H9 (cell line): ENCODE results near the gene RPL15. TPM values are rescaled to one million over a fixed set of nuclear protein-coding genes. Genes with fewer than 3 reads are reported as not detected.

Experiments
- DNase-seq: peaks from one replicate; pipeline ENCODE4 v3.0.0-alpha.2; 2017
- H2AFZ ChIP-seq: one replicate; pipeline ENCODE4 v1.6.1; 2013; ENCODE audit warnings: mild to moderate bottlenecking, low read length, control low read depth, moderate library complexity
- H2AK5ac ChIP-seq: 2 replicates; pipeline ENCODE4 v1.6.1; 2013; ENCODE audit warnings: low read length, control low read depth, mixed read lengths; ENCODE audit not compliant: insufficient read length
- H2BK120ac ChIP-seq: one replicate; pipeline ENCODE4 v1.6.1; 2013; ENCODE audit warnings: low read depth, mild to moderate bottlenecking, low read length, control low read depth, inconsistent platforms; ENCODE audit not compliant: poor library complexity, severe bottlenecking
- H2BK12ac ChIP-seq: 2 replicates; pipeline ENCODE4 v1.6.1; 2013; ENCODE audit warnings: low read length, control low read depth, mixed read lengths, low read depth; ENCODE audit not compliant: insufficient read length
- H2BK15ac ChIP-seq: 2 replicates; pipeline ENCODE4 v1.6.1; 2013; ENCODE audit warnings: low read depth, low read length, control low read depth
- H2BK20ac ChIP-seq: one replicate; pipeline ENCODE4 v1.6.1; 2013; ENCODE audit warnings: low read depth, mild to moderate bottlenecking, low read length, control low read depth, inconsistent platforms; ENCODE audit not compliant: poor library complexity, severe bottlenecking
- H2BK5ac ChIP-seq: 2 replicates; pipeline ENCODE4 v1.6.1; 2013; ENCODE audit warnings: low read length, control low read depth, mixed read lengths; ENCODE audit not compliant: insufficient read length
- H3K14ac ChIP-seq: 2 replicates; pipeline ENCODE4 v1.6.1; 2013; ENCODE audit warnings: low read length, control low read depth; ENCODE audit not compliant: insufficient read depth
- H3K18ac ChIP-seq: 2 replicates; pipeline ENCODE4 v1.6.1; 2013; ENCODE audit warnings: low read depth, mild to moderate bottlenecking, mixed read lengths, low read length, control low read depth; ENCODE audit not compliant: insufficient read length
- H3K23ac ChIP-seq: 2 replicates; pipeline ENCODE4 v1.6.1; 2013; ENCODE audit warnings: low read length, control low read depth, mixed read lengths, low read depth; ENCODE audit not compliant: insufficient read length
- H3K23me2 ChIP-seq: 2 replicates; pipeline ENCODE4 v1.6.1; 2013; ENCODE audit warnings: low read depth, mild to moderate bottlenecking, mixed read lengths, low read length, control low read depth; ENCODE audit not compliant: insufficient read length, poor library complexity, severe bottlenecking
- H3K27ac ChIP-seq: 2 replicates; pipeline ENCODE4 v1.5.1; 2013; ENCODE audit warnings: low read length, control low read depth, mixed read lengths, low read depth; ENCODE audit not compliant: insufficient read length
- H3K27me3 ChIP-seq: 2 replicates; pipeline ENCODE4 v1.6.1; 2013; ENCODE audit warnings: low read length, control low read depth, inconsistent platforms; ENCODE audit not compliant: insufficient read depth
- H3K4ac ChIP-seq: 2 replicates; pipeline ENCODE4 v1.6.1; 2013; ENCODE audit warnings: low read depth, mild to moderate bottlenecking, control low read depth, inconsistent platforms, low read length, moderate library complexity
- H3K4me1 ChIP-seq: 2 replicates; pipeline ENCODE4 v1.6.1; 2013; ENCODE audit warnings: low read length, control low read depth, inconsistent platforms; ENCODE audit not compliant: insufficient read depth
- H3K4me2 ChIP-seq: 2 replicates; pipeline ENCODE4 v1.6.1; 2013; ENCODE audit warnings: low read length, control low read depth, mixed read lengths; ENCODE audit not compliant: insufficient read length, insufficient read depth
- H3K56ac ChIP-seq: 2 replicates; pipeline ENCODE4 v1.6.1; 2013; ENCODE audit warnings: low read depth, mild to moderate bottlenecking, mixed read lengths, low read length, control low read depth; ENCODE audit not compliant: insufficient read length
- H3K79me1 ChIP-seq: 2 replicates; pipeline ENCODE4 v1.6.1; 2013; ENCODE audit warnings: low read depth, mild to moderate bottlenecking, moderate library complexity, low read length, control low read depth, inconsistent platforms; ENCODE audit not compliant: insufficient read depth, poor library complexity, severe bottlenecking
- H3K79me2 ChIP-seq: 2 replicates; pipeline ENCODE4 v1.6.1; 2013; ENCODE audit warnings: low read length, control low read depth, inconsistent platforms; ENCODE audit not compliant: insufficient read depth
- H3K9ac ChIP-seq: 2 replicates; pipeline ENCODE4 v1.6.1; 2013; ENCODE audit warnings: low read length, control low read depth, mixed read lengths; ENCODE audit not compliant: insufficient read length; ENCODE audit errors: extremely low read depth
- H3K9me3 ChIP-seq: one replicate; pipeline ENCODE4 v1.6.1; 2013; ENCODE audit warnings: low read depth, low read length, inconsistent platforms; ENCODE audit not compliant: control insufficient read depth
- H3T11ph ChIP-seq: one replicate; pipeline ENCODE4 v1.6.1; 2013; ENCODE audit warnings: mild to moderate bottlenecking, low read length, control low read depth, inconsistent platforms
- H4K20me1 ChIP-seq: one replicate; pipeline ENCODE4 v1.6.1; 2013; ENCODE audit not compliant: control insufficient read depth, insufficient read length, insufficient read depth
- H4K5ac ChIP-seq: 2 replicates; pipeline ENCODE4 v1.6.1; 2013; ENCODE audit warnings: low read depth, mild to moderate bottlenecking, mixed read lengths, low read length, control low read depth; ENCODE audit not compliant: insufficient read length
- H4K8ac ChIP-seq: replicated peaks from 2 replicates; pipeline ENCODE4 v1.6.1; 2013; ENCODE audit warnings: low read length, control low read depth, mixed read lengths, low read depth; ENCODE audit not compliant: insufficient read length
- H4K91ac ChIP-seq: 2 replicates; pipeline ENCODE4 v1.6.1; 2013; ENCODE audit warnings: low read depth, mild to moderate bottlenecking, moderate library complexity, mixed read lengths, low read length, control low read depth; ENCODE audit not compliant: insufficient read length
- H3K27ac Mint-ChIP-seq, 3 experiments: 2 replicates in 2 of 3; 3 replicates in 1 of 3; pipeline ENCODE4 v1.8.0; 2020 to 2021; ENCODE audit warnings: mixed read lengths in 3 of 3, mild to moderate bottlenecking in 1 of 3, moderate library complexity in 1 of 3
- H3K27me3 Mint-ChIP-seq: 2 replicates; pipeline ENCODE4 v1.8.0; 2021; ENCODE audit warnings: low read depth, mild to moderate bottlenecking, moderate library complexity, mixed read lengths
- H3K36me3 Mint-ChIP-seq, 3 experiments: 2 replicates in 2 of 3; 3 replicates in 1 of 3; pipeline ENCODE4 v1.8.0; 2020 to 2021; ENCODE audit warnings: low read depth in 3 of 3, mixed read lengths in 3 of 3; ENCODE audit not compliant: insufficient read depth in 1 of 3
- H3K4me1 Mint-ChIP-seq, 2 experiments: 2 replicates each; pipeline ENCODE4 v1.8.0; 2020; ENCODE audit warnings: mixed read lengths in 2 of 2
- H3K4me3 Mint-ChIP-seq, 2 experiments: 2 replicates in 1 of 2; 3 replicates in 1 of 2; pipeline ENCODE4 v1.8.0; 2020 to 2021; ENCODE audit warnings: mild to moderate bottlenecking in 2 of 2, mixed read lengths in 2 of 2, moderate library complexity in 1 of 2
- H3K9me3 Mint-ChIP-seq, 2 experiments: 2 replicates in 1 of 2; 3 replicates in 1 of 2; pipeline ENCODE4 v1.8.0; 2020; ENCODE audit warnings: mild to moderate bottlenecking in 2 of 2, mixed read lengths in 2 of 2, moderate library complexity in 1 of 2
- CTCF ChIP-seq: fragments of 200-600 bp; sonication (generic); conservative IDR thresholded peaks from 3 replicates; pipeline ENCODE4 v1.8.0; 2021; ENCODE audit warnings: antibody characterized with exemption, mild to moderate bottlenecking
- total RNA-seq: library from RNA; stranded (reverse); gene quantifications from 2 replicates; pipeline ENCODE4 v1.2.1, GENCODE V29; 2021

RPL15 gene
- total RNA-seq, 1 experiment from 2014 or later = 2,794 TPM

DNA sequence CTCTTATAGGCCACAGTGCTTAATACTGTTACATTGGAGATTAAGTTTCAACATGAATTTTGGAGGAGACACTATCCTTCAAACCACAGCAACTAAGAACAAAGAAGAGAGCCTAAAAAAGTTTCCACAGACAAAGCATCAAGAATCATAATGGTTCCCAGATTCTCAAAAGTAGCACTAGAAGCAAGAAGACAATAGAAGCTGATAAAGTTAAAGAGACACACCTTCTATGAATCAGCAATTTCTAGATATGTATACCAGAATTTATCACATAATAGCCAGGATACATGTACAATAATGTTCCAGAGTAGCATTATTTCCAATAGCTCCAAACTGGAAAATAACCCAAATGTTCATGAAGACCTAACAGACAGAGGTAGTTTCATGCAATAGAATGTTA is 12.4 kb upstream of the RPL15 start:
- no peak overlapping the region for H3K27ac ChIP-seq
- no peak overlapping the region for H2BK5ac ChIP-seq
- H3K27me3 ChIP-seq = no peaks in the 10 kb centered on the region
- H3K4ac ChIP-seq = no peak overlapping the region
- no peak overlapping the region for H2BK20ac ChIP-seq
- no peak overlapping the region for H2BK12ac ChIP-seq
- no peak overlapping the region for H3K56ac ChIP-seq
- H3K23ac ChIP-seq = no peak overlapping the region
- H3K14ac ChIP-seq = no peak overlapping the region
- H3T11ph ChIP-seq = no peak overlapping the region
- H3K9me3 Mint-ChIP-seq = peaks cover under 1 to 4% of the 10 kb centered on the region in 2 experiments; a peak in 1 of 5 replicates
- H3K27ac Mint-ChIP-seq = no peak overlapping the region
- no peak overlapping the region for H4K5ac ChIP-seq
- H3K9me3 ChIP-seq = no peaks in the 10 kb centered on the region
- no peak overlapping the region for H2BK120ac ChIP-seq
- no peaks in the 10 kb centered on the region for H3K27me3 Mint-ChIP-seq
- H2AFZ ChIP-seq = no peak overlapping the region
- H3K4me1 Mint-ChIP-seq = no peaks in the 10 kb centered on the region
- H2BK15ac ChIP-seq = no peak overlapping the region
- H4K91ac ChIP-seq = no peak overlapping the region
- no peak for TF ChIP-seq CTCF
- no peaks in the 10 kb centered on the region for H3K79me1 ChIP-seq
- no peak overlapping the region for H4K8ac ChIP-seq
- no peak overlapping the region for H3K4me2 ChIP-seq
- H3K36me3 Mint-ChIP-seq = peaks cover 34 to 59% (median 58%) of the 10 kb centered on the region in 3 experiments
- no peaks in the 10 kb centered on the region for H4K20me1 ChIP-seq
- no peaks in the 10 kb centered on the region for H3K4me1 ChIP-seq
- no peak overlapping the region for H3K18ac ChIP-seq
- H3K9ac ChIP-seq = no peak overlapping the region
- H2AK5ac ChIP-seq = no peak overlapping the region
- DNase-seq = no peak
- H3K4me3 Mint-ChIP-seq = no peak overlapping the region
- H3K79me2 ChIP-seq = no peaks in the 10 kb centered on the region
- no peaks in the 10 kb centered on the region for H3K23me2 ChIP-seq
